Measurements from ENCODE around the gene RUNX1.

Gene RUNX1

DNA sequence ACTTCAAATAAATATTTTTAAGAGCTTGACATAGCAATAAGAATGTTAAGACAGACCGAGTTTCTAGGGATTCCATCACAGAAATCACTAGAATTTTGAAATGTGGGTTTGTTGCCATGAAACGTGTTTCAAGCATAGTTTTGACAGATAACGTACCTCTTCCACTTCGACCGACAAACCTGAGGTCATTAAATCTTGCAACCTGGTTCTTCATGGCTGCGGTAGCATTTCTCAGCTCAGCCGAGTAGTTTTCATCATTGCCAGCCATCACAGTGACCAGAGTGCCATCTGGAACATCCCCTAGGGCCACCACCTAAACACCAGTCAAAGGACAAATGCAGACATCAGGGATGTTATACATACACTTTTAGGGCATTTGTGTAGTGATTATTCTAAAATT is 168.7 kb downstream of the RUNX1 start:
- DNase-seq (ENCODE audit: low read depth), result no peak

DNA sequence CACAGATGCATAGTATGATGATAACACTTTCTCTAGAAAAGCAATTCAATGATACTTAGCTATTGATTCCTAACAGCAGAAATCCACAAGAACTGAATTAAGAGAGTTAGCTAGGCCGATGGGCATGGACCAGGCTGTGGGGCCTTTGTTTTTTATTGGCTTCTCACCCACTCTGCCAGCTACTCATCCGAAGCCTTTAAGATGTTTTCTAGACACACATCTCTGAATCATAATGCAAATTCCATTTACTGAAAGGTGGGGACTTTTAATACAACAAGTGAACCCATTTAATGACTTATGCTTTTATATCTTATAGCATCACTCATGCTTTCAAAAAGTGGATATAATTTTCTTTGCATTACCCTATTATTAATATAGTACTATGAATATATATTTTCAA is 170.2 kb downstream of the RUNX1 start:
- DNase-seq (ENCODE audit: low read depth), result no peak

DNA sequence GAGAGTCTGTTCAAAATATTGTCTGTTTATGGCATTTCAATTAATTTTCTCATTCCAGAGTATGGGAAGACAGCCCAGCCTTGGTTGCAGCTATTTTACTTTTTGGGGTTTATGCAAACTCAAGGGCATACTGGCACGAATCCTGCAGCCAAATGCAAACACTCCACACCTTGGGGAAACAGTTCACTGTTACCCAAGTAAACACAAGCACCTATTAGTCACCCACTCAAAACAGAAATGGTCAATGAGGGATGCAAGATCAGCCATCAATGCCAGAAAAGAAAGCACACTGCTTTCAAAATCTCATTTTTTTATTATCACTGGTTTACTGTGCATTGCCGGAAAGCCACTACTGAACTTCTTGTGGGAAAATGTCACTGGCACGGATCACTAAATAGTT is 170.6 kb downstream of the RUNX1 start:
- no peak for DNase-seq (ENCODE audit: low read depth)

DNA sequence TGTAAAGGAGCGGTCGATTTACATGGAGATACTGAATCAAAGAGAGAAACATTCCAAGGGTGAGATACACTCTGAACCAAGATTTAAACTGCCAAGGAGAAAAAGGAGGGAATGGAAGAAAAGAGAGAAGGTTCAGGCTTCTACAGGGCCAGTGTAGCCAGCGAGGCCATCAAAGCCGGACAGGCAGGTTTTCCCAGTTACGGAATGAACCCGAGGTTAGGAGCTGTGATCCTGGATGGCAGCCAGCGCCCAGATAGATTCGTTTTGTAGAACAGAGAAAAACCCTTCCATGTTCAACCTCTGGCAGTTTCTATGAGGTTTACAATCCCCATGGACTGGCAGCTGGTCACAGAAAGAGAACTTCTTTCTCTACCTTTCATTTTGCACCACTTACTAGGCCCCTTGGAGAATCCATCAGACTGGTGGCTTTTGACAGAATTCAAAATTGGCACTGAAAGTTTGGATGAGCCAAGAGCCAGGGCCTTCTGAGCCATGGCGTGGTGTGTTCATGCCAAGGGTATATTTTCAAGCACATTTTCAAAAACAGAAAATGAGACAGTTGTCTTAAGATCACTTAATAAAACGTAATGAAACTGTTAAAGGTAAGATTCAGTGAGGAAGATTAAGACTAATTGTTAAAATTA is 171.5 kb downstream of the RUNX1 start:
- no peak for DNase-seq (ENCODE audit: low read depth)

DNA sequence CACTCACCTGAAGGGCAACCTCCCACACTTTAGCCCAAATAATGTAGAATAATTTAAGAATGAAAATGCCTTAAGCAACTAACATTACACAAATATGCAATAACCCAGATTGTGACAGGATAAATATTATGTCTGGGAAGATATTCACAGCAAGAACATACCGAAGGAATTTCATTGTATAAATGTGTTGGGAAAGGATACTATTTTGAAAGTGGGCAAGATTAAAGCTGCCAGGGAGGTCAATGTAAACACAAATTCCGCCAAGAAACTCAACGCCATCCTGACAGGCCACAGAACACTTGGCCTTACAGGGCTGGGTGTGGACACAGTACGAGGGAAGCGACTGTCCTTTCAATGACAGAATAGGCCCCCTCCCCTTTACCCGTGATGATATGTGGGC is 173.3 kb downstream of the RUNX1 start:
- no peak for DNase-seq (ENCODE audit: low read depth)

DNA sequence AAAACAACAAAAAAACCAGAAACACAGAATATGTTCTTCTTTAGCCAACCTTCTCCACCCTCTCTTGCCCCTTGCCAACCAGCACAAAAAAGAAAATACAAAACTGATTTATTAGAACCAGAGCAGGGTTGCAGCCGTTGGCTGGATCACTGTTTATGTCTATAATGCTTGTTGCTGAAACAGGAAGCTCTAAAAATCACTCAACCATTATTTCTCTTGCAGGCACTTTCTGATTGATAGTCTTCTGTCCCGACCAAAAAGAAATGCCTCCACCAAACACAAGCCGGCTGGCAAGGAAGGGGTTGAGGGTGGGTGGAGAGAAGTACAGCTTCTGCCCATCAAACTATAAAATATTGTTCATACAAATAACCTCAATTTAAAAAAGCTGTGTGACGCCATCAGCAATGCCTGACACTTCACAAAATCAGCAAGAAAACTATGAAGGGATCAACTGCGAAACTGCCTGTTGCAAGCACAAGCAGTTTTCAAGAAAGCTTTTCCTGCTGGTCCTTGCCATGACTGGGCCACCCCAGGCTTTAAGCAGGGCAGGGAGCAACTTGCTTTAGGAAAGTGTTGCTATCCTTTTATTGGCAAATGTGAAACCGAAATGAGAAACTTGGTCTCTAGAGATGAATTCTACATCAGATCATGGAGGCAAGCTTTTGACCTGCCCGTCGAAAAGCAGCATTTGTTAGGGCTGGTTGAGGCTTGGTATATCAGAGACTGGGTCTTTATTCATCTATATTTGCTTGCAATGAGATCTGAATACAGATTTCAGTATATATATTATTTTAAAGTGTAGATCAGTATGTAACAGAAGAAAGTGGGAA is 174.2 kb downstream of the RUNX1 start:
- no peak for DNase-seq (ENCODE audit: low read depth)

DNA sequence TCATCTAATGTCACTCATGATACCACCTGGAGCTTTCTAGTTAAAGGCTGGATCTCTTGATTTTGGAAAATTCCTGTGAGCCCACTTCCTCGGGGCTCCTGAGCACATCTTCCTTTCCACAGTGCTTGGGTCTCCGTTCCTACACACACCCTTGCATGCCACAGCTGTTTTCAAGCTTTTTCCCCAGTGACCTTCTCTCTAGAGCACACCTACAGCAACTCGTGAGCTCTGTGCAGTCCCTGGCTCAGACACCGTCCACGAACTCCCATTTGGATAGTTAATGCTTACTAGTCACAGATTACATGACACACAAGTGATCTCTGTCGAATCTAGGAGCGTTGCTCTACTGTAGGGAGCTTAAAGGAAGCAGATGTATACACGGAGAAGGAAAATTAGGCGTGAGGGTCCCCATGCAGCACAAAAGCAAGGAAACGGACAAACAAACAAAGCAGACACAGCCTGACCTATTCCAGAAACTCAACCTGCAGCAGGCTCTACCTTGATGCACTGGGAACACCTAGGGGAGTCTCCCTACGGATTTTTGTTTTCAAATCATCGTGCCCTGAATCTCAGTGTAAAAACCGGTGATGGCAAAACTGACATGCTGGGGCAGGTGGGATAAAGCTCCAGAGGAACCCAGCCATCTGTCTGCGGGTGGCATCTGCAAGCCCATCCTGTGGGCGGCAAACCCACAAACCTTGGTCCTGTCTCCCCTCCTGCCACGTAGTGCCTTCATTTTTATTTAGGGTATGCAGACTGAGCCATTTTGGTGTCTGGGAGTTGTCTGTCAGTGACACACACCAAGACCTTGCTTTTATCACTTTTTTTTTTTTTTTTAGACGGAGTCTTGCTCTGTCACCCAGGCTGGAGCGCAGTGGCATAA is 177.8 kb downstream of the RUNX1 start:
- no peak for DNase-seq (ENCODE audit: low read depth)

DNA sequence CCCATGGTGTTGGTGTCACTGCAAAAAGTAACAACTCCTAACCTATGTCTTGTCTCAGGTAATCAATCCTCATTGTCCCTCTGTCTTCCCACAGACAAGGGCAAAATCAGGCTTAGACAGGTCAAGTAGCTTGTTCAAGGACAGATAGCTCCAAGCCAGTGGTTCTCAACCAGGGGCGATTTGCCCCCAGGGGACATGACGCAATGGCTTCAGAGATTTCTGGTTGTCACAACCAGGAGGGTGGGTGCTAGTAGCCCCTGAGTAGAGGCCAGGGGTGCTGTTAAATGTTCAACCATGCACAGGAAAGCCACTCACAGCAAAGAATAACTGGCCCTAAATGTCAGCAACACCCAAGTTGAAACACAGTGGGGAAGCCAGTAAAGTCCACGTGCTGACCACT is 178.9 kb downstream of the RUNX1 start:
- DNase-seq (ENCODE audit: low read depth), result no peak

DNA sequence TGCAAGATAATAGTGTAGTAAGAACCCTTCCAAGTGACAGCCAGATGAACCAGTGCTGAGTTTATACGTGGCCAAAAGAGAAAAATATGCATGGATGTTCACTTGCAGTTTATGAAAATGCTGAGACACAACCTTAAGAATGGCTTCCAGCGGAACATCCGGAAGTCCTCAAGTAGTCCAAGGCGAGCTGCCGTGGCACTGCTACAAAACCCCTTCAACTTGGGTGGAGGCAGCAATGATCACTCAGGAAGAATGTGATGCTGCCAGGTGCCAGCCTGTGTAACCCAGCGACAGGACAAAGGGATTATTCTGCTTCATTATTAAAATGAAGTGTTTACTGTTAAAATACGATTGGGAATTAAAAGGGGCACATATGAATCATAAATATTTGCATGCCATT is 179.6 kb downstream of the RUNX1 start:
- DNase-seq (ENCODE audit: low read depth), result no peak

DNA sequence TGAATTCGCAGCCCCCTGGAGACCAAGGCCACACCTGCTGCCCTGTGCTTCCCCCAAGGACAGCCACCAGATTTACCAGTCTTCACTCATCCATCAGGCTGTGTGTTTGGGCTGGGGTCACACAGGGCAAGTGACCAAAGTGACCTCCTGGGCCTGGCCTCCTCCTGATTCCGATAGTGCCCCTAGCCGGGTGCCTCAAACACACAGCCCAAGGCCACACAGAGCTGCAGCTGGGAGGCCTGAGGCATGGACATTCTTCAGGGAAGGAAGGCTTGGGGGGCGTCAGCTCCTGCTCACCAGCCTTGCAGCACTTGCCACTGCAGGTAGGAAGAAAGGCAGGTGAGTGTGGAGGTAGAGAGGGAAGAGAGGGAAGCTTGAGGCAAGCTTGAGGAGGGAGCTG is 181.3 kb downstream of the RUNX1 start:
- DNase-seq (ENCODE audit: low read depth), result no peak

DNA sequence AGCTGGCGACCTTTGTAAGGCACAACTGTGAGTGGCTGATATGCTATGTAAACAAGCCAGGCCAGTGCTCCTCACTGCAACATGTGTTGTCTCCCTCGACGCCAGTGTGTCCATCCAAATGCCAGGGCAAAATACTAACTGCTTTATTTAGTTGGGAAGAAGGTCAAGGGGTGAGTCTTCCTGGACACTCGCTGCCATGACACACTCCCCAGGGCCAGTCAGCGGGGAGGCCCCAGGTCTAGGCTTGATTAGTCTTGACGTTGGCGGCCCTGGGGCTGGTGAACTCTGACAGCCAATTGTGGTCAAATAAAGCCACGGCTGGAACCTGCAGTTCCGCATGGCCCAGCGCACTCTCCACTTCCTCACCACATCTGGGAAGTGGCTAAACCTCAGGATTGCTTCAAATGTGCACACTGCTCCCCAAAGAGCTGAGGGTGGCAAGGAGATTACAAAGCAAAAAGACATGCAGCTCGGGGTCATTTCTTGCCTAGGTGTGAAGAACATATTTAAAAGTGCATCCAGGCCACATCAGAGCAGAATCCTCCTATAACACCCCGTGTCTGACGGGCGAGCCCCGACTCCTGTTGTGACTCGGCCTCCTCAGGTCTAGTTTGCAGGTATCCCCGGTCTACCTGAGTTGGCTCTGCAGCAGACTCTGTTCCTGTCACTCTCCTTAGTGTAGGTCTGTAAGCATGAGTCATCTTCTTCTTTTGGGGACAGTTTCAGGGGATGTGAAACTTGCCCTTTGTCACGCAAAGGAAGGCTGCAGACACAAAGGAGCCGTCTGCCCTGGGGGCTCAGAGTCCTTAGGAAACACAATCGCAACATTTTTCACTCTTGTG is 183.5 kb downstream of the RUNX1 start:
- DNase-seq (ENCODE audit: low read depth), result peak; percentile 61

DNA sequence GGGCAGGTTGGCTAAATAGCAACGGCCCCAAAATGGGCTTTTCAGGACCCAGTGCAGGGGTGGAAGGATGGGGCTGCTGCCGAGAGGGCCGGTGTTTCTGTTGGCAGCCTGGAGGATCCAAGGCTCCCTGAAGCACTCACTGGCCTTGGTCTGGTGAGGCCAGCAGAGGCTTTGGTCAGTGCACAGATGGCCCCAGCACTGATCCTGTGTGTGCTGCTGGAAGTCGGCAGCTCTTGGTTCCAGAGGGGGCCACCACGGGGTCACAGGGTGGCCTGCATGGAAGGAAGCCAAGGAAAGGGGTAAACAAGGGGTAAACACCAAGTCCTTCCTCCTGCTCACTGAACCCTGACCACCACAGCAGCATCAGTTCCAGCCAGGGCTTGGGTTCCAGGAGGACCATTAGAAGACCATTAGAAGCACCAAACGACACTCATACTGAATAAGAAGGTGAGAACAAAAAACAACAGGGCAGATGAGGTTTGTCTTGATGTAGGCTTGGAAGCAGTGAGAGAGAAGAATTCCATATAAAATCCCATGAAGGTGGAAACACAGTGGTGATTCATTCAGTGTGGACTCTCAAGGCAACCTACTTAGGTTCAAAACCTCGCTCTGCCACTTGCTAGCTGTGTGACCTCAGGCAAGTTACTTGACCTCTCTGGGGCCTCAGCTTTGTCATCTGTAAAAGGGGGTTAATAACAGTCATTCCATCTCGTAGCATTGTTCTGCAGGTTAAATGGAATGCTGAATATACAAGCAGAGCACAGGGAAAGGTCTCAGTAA is 184.5 kb downstream of the RUNX1 start:
- no peak for DNase-seq (ENCODE audit: low read depth)

DNA sequence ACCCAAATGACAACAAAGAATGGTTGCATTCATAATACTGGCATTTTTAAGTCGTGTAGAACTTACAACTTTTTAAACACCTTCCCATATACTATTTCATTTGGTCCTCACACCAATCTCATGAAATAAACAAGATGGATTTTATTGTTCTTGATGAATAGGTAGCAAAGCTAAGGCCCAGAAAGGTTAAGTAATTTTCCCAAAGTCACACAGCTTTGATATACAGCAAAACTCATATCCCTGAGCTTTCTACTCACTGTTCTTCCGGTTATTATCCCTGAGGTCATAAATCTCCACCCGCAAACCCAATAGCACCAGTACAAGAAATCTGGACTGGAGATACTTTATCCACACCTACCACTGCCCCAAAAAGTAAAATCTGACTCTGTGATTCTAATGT is 186.2 kb downstream of the RUNX1 start:
- DNase-seq (ENCODE audit: low read depth), result no peak

DNA sequence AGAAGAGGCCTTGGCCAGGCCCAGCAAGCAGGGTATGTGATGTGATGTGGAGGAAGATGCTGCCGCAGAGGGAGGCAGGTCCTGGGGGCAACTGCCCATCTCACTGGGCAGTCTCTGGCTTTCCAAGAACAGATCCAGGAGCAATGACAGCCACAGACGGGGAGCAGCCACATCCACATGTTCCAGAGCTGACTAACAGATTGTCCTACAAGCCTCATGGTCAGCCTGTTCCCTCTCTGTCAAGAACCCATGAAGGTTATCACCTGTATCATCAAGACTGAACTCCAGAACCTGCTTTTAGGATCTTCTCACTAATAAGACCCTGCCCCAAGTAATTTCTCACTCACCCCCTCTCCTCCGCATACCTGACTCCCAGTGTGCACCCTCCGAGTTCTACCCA is 187.8 kb downstream of the RUNX1 start:
- DNase-seq (ENCODE audit: low read depth), result no peak

DNA sequence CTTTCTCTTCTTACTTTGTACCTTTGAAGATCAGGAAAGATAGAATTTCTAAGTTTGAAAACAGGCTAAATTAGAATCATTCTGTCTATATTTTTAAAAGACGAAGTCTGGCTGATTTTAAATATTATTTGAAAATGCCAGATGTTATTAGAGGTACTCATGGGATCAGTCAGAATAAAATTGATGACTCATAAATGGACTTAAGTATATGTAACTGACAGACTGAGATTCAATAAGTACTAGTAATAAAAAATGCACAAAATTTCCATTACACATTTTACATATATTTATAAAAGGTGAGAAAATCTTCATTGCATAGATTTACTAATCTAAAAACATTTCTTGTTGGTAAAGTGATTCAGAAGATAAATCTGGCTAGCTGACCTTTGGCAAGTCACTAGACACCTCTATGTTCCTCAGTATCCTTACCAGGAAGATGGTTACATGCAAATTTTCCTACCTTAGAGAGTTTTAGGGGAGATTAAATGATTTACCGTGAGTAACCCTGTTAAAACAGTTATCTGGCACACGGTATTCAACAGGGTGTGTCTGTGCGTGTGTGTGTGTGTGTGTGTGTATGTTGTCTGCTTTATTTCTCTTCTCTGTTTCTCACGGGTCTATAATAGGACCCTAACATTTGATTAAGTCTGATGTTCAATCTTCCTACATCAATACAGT is 189.0 kb downstream of the RUNX1 start:
- no peak for DNase-seq (ENCODE audit: low read depth)

DNA sequence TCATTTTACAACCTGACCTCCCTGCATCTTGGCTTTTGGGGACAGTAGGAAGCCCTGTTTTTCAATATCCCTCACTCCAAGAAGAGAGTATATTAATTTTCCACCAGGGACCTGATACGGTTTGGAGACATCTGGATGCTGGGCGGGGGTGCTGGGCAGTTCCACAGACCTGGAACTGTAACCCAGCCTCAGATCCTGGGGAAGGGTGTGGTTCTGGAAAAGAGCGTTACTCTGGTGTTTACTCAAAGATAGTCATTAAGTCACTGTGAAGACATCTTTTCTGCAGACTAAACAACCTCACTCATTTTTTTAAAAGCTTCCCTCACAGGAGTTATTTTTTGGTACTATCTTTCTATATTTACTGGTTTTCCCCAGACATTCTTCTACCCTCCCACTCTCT is 190.5 kb downstream of the RUNX1 start:
- DNase-seq (ENCODE audit: low read depth), result no peak

DNA sequence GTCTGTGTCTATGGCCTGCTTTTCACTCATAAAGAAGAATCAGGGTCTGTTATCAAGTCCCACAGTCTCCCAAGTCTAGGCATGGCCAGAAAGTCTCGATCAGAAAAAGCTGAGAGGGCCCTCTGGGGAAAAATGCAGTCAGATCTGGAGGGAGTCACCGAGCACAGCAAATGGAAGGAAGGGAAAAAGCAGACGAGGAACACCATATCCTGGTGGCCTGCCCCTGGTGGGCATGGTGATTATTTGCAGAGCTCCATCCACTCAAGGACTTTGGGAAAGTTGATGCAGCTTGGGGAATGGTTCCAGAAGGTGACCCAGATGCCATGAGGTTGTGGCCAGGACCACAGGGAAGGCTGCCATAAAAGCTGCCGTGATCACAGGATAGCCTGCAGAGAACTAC is 191.2 kb downstream of the RUNX1 start:
- DNase-seq (ENCODE audit: low read depth), result no peak

DNA sequence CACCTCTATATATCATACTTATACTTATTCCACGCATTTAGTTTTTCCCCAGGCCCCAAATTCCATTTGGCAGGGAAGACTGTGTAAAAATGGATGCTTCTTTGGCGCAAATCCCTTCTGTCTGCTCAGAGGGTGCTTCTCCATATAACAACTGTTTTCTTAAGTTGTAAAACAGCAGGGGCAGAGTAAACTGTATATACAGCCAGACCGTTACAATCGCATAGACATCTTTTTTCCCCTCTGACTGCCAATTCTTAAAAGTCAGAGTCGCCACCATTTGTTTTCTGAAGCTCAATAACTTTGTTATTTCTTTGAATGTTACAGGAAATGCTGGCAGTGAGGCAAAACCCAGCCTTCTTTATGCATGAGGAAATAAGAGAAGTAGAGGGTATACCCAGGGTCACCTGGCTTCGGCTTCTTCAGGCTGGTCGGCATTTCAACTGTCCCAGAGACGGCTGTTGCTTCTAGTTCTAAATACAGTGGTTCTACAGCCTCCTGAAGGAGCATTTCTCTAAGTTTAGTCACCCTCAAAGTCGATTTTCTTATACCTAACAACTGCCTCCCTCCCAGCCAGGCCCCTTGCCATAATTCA is 191.9 kb downstream of the RUNX1 start:
- no peak for DNase-seq (ENCODE audit: low read depth)

DNA sequence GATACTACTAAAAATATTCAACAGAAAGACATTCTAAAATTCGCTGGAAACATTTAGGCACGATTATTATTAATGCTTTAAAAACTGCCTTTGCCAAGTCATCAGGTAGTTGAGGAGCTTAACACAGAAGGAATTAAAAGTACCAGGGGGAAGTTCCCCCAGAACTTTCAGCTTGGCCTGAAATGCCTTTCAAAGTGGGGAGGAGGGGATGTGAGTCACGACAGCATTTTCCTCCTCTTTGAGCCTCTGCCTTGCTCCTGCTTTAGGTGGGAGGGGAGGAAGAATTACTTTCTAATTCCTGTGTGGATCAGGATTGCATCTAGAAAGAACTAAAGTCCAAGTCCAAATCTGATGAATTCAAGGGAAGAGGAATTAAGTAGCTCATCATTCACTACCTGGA is 196.7 kb downstream of the RUNX1 start:
- no peak for DNase-seq (ENCODE audit: low read depth)

DNA sequence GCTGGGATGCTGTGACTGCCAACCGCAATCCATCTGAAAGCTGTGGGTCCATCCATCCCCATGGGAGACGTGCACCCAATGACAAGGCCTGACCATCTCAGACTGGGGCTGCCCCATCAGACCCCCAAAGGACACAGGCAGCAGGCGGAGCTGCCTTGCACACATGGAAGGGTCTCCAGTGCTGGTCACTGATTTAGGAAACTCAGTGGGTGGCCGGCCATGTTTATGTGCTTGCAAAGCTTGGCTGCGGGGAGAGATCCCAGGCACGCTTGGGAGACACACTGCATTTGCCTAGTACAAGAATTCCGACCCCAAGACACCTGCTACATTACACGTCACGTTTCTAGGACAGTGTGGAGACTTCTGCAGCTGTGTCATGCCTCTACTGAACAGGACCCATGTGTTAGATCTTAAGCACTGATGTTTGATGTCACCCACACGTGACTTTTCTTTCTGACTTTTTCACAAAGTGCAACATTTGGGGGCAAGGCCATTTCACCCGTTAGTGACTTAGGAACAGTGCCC is 198.9 kb downstream of the RUNX1 start:
- no peak for DNase-seq (ENCODE audit: low read depth)
